Gastroesophageal sphincter (tissue), 4 donors: ENCODE measurements around the gene PTPRN2. TPM values are rescaled to one million over a fixed set of nuclear protein-coding genes. Genes with fewer than 3 reads are reported as not detected.

Source experiments
- ATAC-seq: fragments of 150-250 bp; one replicate; pipeline ENCODE4 v1.9.1; 2016; ENCODE audit warnings: mild to moderate bottlenecking, moderate library complexity
- H3K27ac ChIP-seq, 4 donors: fragments of 200-600 bp; sonication (generic) in 3 of 4; 1 replicate in 3 of 4; 2 replicates in 1 of 4; pipeline ENCODE4 v1.5.1; 2016 to 2019
- H3K27me3 ChIP-seq: fragments of 200-600 bp; sonication (generic); one replicate; pipeline ENCODE4 v1.5.1; 2019
- H3K36me3 ChIP-seq, 2 donors: fragments of 200-600 bp; sonication (generic); one replicate each; pipeline ENCODE4 v1.5.1; 2019; ENCODE audit warnings: control low read depth in 1 of 2
- H3K4me1 ChIP-seq, 3 donors: fragments of 200-600 bp; sonication (generic); 1 replicate in 2 of 3; 2 replicates in 1 of 3; pipeline ENCODE4 v1.5.1; 2016 to 2019; ENCODE audit warnings: control low read depth in 2 of 3
- H3K4me3 ChIP-seq, 2 donors: fragments of 200-600 bp; sonication (generic); one replicate each; pipeline ENCODE4 v1.5.1; 2019; ENCODE audit warnings: mild to moderate bottlenecking in 1 of 2, moderate library complexity in 1 of 2
- H3K9me3 ChIP-seq, 3 donors: fragments of 200-600 bp; sonication (generic); one replicate each; pipeline ENCODE4 v1.5.1; 2017 to 2019; ENCODE audit warnings: control low read depth in 2 of 3
- EP300 ChIP-seq: sonication (generic); formaldehyde crosslinking; IDR thresholded peaks from one replicate; pipeline ENCODE4 v1.6.1; 2017; ENCODE audit warnings: antibody characterized with exemption, mild to moderate bottlenecking
- POLR2A ChIP-seq, 2 donors: fragments of 450-650 bp; IDR thresholded peaks; one replicate each; pipeline ENCODE4 v1.6.1; 2017; ENCODE audit warnings: antibody characterized with exemption in 2 of 2, mild to moderate bottlenecking in 2 of 2, moderate library complexity in 1 of 2
- POLR2AphosphoS5 ChIP-seq: sonication (generic); formaldehyde crosslinking; IDR thresholded peaks from one replicate; pipeline ENCODE4 v1.6.1; 2017; ENCODE audit warnings: antibody characterized with exemption
- WGBS, 2 donors: methylation state at CpG; one replicate each; pipeline ENCODE4 v1.1.5; 2018; ENCODE audit warnings: low coverage in 1 of 2; 5-methylcytosine and 5-hydroxymethylcytosine counted together
- total RNA-seq, 4 donors: library from RNA; depleted of rRNA; stranded (reverse); fragments of >200 nt; gene quantifications; one replicate each; pipeline ENCODE4 v1.1.0, GENCODE V29; 2016
- TF ChIP-seq, protein P1 (sequence below), 4 experiments: fragments of 200-600 bp in 2 of 4; fragments of 450-650 bp in 2 of 4; sonication (generic) in 1 of 4; IDR thresholded peaks; one replicate each; pipeline ENCODE4 v1.5.1; 2017 to 2019; ENCODE audit warnings: antibody characterized with exemption in 4 of 4, mild to moderate bottlenecking in 2 of 4, moderate library complexity in 2 of 4

Gene PTPRN2
- total RNA-seq, 4 donors from 2014 or later: 1.7 to 4.7 (median 3.3) TPM

DNA sequence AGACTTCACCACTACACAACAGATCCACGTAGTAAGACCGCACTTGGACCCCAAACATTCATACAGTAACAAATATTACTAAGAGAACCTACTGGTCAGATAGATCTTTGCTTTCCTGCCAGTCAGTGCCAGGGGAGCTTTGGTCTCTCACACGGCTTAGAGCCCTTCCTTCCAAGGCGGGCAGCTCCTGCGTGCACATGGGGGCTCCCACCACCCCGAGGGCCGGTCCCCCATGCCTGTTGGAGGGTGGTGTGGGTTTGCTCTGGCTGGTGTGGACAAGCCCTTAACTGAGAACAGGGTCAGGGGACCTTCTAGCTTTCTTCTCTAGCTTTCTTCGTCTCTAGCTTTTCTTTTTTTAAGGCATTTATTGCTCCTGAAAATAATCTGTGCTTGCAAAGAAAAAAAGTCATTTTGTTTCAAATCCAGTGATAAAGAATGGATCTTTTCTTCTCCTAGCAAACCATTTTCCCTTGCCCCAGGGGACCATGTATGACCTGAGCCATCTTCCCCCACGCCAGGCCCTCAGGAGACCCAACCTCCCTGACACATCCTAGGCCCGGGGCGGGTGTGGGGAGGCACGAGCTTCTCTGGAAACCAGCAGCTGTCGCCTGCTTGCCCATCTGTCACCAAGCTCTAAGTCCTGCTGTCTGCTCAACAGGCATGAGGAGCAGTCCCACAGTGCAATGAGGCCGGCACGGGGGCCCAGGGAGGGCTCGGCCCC is 591.1 kb downstream of the PTPRN2 start:
- no peak overlapping the region for H3K4me3 ChIP-seq
- TF ChIP-seq, protein P1, sequence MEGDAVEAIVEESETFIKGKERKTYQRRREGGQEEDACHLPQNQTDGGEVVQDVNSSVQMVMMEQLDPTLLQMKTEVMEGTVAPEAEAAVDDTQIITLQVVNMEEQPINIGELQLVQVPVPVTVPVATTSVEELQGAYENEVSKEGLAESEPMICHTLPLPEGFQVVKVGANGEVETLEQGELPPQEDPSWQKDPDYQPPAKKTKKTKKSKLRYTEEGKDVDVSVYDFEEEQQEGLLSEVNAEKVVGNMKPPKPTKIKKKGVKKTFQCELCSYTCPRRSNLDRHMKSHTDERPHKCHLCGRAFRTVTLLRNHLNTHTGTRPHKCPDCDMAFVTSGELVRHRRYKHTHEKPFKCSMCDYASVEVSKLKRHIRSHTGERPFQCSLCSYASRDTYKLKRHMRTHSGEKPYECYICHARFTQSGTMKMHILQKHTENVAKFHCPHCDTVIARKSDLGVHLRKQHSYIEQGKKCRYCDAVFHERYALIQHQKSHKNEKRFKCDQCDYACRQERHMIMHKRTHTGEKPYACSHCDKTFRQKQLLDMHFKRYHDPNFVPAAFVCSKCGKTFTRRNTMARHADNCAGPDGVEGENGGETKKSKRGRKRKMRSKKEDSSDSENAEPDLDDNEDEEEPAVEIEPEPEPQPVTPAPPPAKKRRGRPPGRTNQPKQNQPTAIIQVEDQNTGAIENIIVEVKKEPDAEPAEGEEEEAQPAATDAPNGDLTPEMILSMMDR (IDR thresholded peaks at IDR 0.05): no peak
- TF ChIP-seq POLR2A (IDR thresholded peaks at IDR 0.05) (no peak), EP300 (no peak), POLR2AphosphoS5 (no peak)
- ATAC-seq: no peak
- H3K27me3 ChIP-seq: peaks cover 9% of the 10 kb centered on the region
- 71 to 83% methylated on average over 1 to 10 of the region's 16 CpGs for WGBS, 2 donors
- no peaks in the 10 kb centered on the region for H3K4me1 ChIP-seq
- H3K27ac ChIP-seq: no peak overlapping the region
- H3K9me3 ChIP-seq: peaks cover 0 to 8% (median 0%) of the 10 kb centered on the region in 3 donors
- H3K36me3 ChIP-seq: no peaks in the 10 kb centered on the region

DNA sequence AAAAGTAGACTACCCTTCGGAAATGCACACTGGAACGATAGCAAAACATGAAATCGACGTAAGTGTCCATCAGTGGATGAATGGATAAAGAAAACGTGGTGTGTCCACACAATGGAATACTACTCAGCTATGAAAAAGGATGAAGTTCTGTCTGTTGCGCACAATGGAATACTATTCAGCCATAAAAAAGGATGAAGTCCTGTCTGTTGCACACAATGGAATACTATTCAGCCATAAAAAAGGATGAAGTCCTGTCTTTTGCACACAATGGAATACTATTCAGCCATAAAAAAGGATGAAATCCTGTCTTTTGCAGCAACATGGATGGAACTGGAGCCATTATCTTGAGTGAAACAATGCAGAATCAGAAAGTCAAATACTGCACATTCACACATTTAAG is 591.8 kb downstream of the PTPRN2 start:
- Histone ChIP-seq H3K27ac (no peak overlapping the region), H3K9me3 (peaks cover 0 to 8% (median 0%) of the 10 kb centered on the region in 3 donors), H3K4me1 (no peaks in the 10 kb centered on the region), H3K36me3 (no peaks in the 10 kb centered on the region), H3K27me3 (peaks cover 9% of the 10 kb centered on the region), H3K4me3 (no peak overlapping the region)
- TF ChIP-seq POLR2AphosphoS5 (no peak), POLR2A (IDR thresholded peaks at IDR 0.05) (no peak), EP300 (no peak)
- TF ChIP-seq, protein P1 (IDR thresholded peaks at IDR 0.05): no peak
- ATAC-seq: no peak
- WGBS, 2 donors: 90 to 95% methylated on average over 5 to 6 of the region's 6 CpGs

DNA sequence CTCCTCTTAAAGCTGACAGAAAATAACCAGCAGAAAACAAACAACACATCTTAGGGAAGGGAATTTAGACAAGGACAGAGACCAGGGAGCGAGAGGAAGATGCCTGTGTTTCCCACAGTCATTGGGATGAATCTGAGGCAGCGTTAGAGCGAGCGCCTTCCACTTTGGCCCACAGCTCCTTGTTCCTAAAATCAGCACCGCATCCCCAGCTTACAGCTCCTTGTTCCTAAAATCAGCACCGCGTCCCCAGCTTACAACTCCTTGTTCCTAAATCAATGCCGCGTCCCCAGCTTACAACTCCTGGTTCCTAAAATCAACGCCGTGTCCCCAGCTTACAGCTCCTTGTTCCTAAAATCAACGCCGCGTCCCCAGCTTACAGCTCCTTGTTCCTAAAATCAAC is 593.3 kb downstream of the PTPRN2 start:
- Histone ChIP-seq H3K27me3 (peaks cover 19% of the 10 kb centered on the region), H3K36me3 (no peaks in the 10 kb centered on the region), H3K4me1 (no peaks in the 10 kb centered on the region), H3K4me3 (no peak overlapping the region), H3K9me3 (peaks cover 0 to 8% (median 0%) of the 10 kb centered on the region in 3 donors), H3K27ac (no peak overlapping the region)
- ATAC-seq: no peak
- no peak for TF ChIP-seq POLR2AphosphoS5
- no peak for TF ChIP-seq POLR2A (IDR thresholded peaks at IDR 0.05)
- no peak for TF ChIP-seq EP300
- TF ChIP-seq, protein P1 (IDR thresholded peaks at IDR 0.05): no peak
- 69 to 72% methylated on average over 5 to 14 of the region's 14 CpGs for WGBS, 2 donors

DNA sequence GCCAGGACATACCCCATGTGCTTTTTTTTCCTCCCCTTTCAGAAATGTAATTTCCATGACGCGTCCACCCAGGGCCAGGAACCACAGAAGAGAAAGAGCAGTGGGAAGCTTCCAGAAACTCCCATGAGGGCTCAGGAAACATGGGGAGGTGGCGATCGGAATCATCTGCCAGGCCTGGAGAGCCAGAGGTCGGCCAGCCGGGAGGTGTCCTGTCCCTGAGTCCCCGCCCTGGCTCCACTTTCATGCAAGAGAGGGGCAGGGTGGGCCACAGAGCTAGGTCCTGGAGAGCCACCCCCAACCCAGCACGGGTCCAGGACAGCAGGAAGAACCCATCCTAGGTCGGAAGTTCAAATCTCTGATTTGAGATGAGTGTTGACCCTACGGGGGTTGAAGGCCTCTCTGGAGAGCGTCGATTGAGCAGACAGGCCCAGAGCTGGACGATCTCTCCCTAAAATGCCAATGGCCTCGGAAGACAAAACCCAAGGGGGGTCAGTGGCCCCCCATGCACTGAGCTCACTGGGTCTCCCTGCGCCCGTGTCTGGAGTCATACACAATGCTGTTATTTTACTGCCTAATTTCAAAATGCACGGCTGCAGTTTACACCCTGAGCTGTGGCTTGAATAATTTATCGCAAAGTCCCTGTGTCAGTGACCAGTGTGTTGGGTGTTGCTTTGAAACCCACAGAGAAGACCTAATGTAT is 594.1 kb downstream of the PTPRN2 start:
- no peak overlapping the region for H3K27ac ChIP-seq
- H3K9me3 ChIP-seq: peaks cover 0 to 8% (median 0%) of the 10 kb centered on the region in 3 donors
- peaks cover 20% of the 10 kb centered on the region for H3K27me3 ChIP-seq
- TF ChIP-seq EP300: no peak
- TF ChIP-seq, protein P1 (IDR thresholded peaks at IDR 0.05): no peak
- TF ChIP-seq POLR2A (IDR thresholded peaks at IDR 0.05): no peak
- no peak for TF ChIP-seq POLR2AphosphoS5
- 83 to 89% methylated on average over 9 to 13 of the region's 18 CpGs for WGBS, 2 donors
- H3K4me1 ChIP-seq: no peaks in the 10 kb centered on the region
- ATAC-seq: no peak
- H3K4me3 ChIP-seq: no peak overlapping the region
- no peaks in the 10 kb centered on the region for H3K36me3 ChIP-seq
